Measurements from ENCODE around the gene SEMA4A.
"Not testable (repeated sequence)": the region's sequence is repeated elsewhere in the genome, so short reads cannot be mapped to it uniquely, and the experiment has no call there.

The SEMA4A gene

DNA sequence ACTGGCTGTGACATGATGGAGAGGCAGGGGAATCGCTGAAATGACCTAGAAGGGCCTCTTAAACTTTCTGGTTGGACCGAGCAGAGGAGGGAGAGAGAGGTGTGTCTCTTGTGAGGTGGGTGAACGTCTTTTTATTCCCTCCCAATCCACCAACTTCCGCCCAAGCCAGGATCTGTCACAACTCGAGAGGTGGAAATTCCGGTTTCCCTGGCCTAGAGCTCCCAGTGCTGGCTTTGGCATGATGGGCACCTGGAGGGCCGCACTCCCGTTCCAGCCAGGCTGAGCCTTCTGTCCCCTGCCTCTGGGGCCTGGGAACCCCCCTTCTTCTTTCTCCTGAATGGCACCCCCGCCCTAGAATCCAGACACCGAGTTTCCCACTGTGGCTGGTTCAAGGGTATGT, at the start of gene SEMA4A:
Gene SEMA4A (plus strand): TSS at position 224 of the 400 bp plus-strand sequence. CDS start 994 bp downstream, outside the sequence.
- DNase-seq (ENCODE audit: low spot score) = no peak

DNA sequence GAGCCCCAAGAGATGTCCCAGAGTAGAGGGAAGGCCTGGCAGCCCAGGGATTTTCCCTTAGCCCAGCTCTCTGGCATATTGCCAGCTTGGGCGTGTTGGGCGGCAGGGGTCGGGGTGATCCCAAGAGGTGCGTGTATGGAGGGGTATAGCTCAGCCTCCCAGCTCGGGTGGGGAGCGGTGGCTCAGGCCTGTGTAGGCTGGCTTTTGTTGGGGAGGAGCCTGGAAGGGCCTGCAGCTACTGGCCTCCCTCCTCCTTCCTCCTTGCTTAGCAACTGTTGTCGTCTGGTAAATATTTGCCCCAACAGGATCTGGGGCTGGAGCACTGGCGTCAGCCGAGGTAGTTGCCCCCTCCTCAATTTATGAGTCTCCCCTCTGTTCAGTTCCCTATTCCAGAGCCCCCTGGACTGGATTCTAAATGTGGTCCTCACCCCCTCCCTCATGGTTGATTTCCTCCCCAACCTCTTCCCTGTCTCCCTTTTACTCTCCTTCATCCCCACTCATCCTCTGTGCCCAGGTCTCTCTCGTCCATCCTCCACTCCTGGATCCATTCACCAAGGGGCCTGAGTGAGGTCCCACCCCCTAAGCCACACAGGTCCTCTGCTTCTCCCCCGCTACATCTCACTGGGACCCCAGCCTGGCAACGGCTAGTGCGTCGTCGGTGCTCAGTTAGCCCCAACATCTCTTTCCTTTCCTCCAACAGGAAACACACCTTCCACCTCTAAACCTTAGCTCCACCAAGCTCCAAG, 49.1 kb upstream of the SEMA4A start:
- peak; percentile 86 for DNase-seq (ENCODE audit: low spot score)

DNA sequence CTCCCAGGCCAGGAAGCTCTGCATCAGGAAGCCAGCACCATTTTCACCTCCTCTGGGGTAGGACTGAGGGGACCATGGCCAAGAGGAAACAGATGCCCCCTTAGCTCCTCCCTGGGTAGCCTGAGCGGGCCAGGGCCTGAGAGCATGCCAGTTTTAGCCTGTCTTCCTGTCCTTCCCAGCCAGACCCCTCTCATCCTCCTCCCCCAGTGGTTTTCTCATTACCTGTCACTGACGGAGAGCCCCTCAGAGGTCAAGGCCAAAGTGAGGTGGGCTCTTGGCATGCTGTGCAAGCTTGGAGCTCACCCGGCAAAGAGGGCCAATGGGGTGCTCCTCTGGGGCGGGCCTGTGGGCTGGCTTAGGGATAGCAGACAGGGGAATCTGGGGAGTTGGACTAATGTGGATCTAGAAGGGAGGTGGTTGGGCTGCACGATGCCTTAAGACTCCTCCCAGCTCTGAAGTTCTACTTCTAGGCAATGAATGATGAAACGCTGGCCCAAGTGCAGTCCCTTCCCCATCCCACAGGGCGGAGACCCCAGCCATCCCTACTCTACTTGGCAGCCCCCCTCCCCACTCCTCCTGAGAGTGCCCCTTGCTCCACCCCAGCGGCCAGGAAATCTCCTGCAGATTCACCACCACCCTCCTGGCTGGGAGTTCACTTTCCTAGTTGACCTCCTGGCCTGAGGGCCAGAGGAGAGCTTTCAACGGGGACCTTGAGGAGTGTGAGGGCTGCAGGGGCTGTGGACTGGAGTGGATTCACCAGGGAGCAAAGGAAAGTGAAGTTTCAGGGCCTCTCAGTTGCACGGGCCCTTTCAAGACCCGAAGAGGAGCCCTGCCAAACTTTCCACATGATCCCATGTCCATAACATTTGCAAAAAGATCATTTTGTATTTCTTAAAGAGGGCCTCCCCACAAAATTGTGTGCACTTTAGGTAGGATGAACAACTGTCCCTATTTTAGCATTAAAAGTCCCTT, 48.2 kb upstream of the SEMA4A start:
- DNase-seq (ENCODE audit: low spot score) = no peak

DNA sequence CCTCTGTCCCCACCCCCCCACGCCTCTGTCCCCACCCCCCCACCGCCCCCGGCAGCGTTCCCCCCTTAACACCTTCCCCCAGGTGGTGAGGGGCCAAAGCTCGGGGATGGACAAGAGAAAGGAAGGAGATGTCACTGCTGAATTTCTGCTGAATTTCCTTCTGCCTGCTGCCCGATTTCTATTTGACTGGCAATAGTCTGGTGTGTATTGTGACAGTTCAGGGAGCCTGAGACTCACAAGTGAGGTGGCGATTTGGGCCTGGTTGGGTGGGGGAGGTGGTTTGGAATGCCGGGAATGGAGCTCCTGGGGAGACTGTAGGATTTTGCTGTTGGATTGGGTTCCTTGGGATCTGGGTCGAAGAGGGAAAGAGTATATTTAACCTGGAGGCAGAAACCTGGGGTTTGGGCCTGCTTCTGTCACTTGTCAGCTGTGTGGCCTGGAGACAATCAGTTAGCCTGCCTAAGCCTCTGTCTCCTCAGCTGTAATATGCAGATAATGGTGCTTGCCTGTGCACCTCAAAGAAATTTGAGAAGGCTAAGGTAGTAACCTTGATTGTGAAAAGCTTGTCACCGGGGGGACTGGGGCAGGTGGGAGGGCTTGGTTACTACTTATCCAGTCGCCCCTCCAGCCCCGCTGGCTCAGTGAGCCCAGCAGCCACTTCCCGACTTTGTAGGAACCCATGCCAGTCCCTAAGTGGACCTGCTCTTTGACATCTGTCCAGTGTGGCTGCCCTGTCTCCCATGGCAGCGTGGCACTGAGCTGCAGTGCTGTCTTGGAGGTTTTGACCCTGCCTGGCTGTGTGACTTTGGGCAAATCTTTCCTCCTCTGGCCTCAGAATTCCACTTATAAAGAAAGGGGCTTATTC, 46.5 kb upstream of the SEMA4A start:
- no peak for DNase-seq (ENCODE audit: low spot score)

- no peak for DNase-seq (ENCODE audit: low spot score)
These were observed 45.3 kb upstream of the SEMA4A start for GRCh38 chr1:156108057-156108456.

DNA sequence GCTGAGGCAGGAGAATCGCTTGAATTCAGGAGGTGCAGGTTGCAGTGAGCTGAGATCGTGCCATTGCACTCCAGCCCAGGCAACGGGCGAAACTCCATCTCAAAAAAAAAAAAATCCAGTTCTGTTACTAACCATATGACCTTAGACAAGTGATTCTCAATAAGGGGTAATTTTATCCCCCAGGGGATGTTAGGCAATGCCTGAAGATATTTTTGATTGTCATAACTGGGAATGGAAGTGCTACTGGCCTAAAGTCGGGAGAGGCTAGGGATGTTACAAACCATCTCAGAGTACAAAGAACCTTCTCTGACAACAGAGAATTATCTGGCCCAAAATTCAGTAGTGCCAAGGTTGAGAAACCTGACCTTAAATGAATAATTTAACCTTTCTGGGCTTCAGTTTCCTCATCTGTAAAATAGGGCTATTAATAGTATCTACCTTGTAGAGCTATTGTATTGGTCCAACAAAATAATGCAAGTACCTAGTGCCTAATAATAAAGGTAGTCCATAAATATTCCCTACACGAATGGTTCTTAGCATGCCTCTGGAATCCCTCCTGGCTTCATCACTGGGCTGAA, 44.6 kb upstream of the SEMA4A start:
- DNase-seq (ENCODE audit: low spot score) = no peak

- no peak for DNase-seq (ENCODE audit: low spot score)
These were observed 43.1 kb upstream of the SEMA4A start for GRCh38 chr1:156110252-156110651.

- no peak for DNase-seq (ENCODE audit: low spot score)
These were observed 41.9 kb upstream of the SEMA4A start for GRCh38 chr1:156111355-156111962.

DNA sequence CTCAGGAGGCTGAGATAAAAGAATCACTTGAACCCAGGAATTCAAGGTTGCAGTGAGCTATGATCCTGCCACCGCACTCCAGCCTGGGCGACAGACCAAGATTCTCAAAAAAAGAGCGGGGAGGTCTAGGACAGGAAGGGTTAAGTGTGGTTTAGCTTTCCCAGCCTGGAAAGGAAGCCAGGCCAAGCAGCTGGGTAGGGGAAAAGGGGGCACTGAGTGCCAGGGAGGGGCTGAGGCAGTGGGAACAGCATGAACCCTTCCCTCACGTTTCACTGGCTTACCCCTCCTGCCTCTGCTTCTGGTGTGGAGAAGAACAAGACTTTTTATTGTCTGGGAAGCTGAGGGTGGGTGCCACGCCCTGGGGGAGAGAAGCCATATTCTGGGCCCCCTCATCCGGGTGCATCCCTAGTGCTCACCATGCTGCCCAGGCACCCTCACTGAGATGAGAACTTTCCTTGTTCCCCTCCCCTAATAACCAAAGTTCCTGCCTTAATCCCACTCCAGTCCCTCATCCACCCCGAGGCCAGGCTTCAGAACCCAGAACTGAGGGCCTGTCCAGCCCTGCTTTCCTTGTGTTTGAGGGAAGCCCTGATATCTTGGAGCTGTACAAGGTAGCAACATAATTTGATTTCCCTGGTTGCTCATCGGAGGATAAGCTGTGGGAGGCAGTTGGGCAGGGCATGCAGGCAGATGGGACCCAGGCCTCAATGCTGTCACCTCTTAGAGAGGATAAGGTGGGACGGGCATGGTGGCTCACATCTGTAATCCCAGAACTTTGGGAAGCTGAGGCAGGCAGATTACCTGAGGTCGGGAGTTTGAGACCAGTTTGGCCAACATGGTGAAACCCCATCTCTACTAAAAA, 40.9 kb upstream of the SEMA4A start:
- DNase-seq (ENCODE audit: low spot score) = no peak

DNA sequence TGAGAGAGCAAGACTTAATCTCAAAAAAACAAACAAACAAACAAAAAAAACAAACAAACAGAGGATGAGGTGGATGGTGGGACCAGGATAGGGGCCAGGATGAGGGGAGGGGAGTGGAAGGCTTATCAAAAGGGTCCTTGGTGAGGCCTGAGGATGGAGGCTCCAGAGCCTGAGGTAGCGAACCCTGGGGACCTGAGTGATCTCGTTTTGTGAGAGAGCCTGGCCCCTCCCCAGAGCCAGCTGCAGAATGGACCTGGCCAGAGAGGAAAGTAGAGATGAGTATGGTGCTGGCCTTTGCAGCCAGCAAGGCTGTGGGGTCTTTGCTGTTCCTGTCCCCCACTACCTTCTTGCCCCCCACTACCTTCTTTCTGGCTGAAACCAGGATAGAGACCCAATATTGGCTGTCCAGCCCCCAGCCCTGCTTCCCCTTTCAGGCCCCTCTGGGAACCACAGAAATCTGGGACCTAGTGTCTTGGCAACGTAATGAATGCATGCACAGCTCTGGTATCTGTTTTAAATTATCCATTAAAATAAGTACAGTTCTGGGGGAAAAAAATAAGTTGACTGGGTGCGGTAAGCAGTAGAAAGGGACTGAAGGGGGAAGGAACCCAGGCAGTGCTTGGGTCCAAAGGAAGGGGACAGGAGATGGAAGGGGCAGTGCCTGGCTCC, 40.0 kb upstream of the SEMA4A start:
- no peak for DNase-seq (ENCODE audit: low spot score)

DNA sequence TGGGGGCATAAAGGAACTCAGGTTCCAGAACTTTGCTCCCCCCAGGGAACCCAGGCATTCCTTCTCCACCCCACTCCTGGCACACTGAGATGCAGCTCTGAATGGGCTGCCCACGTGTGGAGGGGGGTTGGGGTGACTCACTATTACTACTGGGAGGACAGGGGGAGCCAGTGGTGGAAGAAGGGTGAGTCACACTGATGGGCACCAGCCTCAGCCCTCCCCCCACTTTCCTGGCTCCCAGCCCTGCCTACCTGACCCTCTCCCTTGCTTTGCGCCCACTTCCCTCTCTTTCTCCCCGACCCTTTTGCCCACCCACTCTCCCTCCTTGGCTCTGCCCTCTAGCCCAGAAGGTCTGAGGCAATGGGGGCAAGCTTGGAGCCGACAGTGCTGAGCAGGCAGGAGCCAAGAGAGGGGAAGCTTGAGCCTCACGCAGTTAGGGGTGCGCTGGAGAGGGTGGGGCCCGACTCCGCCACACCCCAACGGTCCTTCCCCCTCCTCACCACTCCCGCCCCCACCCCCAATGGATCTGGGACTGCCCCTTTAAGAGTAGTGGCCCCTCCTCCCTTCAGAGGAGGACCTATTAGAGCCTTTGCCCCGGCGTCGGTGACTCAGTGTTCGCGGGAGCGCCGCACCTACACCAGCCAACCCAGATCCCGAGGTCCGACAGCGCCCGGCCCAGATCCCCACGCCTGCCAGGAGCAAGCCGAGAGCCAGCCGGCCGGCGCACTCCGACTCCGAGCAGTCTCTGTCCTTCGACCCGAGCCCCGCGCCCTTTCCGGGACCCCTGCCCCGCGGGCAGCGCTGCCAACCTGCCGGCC, 39.1 kb upstream of the SEMA4A start, which contains the start of gene LMNA:
Gene LMNA (plus strand): TSS at position 611 of the 818 bp plus-strand sequence. CDS start 208 bp downstream, outside the sequence.
- peak; percentile 94 for DNase-seq (ENCODE audit: low spot score)

DNA sequence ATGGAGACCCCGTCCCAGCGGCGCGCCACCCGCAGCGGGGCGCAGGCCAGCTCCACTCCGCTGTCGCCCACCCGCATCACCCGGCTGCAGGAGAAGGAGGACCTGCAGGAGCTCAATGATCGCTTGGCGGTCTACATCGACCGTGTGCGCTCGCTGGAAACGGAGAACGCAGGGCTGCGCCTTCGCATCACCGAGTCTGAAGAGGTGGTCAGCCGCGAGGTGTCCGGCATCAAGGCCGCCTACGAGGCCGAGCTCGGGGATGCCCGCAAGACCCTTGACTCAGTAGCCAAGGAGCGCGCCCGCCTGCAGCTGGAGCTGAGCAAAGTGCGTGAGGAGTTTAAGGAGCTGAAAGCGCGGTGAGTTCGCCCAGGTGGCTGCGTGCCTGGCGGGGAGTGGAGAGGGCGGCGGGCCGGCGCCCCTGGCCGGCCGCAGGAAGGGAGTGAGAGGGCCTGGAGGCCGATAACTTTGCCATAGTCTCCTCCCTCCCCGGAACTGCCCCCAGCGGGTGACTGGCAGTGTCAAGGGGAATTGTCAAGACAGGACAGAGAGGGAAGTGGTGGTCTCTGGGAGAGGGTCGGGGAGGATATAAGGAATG, 38.4 kb upstream of the SEMA4A start:
- DNase-seq (ENCODE audit: low spot score) = no peak

GRCh38 chr1:156115514-156116374, 37.6 kb upstream of the SEMA4A start:
- DNase-seq (ENCODE audit: low spot score) = no peak

GRCh38 chr1:156116731-156117130, 36.7 kb upstream of the SEMA4A start:
- not testable (repeated sequence) for DNase-seq (ENCODE audit: low spot score)

- DNase-seq (ENCODE audit: low spot score) = no peak
These were observed 35.8 kb upstream of the SEMA4A start for GRCh38 chr1:156117414-156118176.

GRCh38 chr1:156118177-156118868, 35.1 kb upstream of the SEMA4A start:
- no peak for DNase-seq (ENCODE audit: low spot score)
